OCI-LY1 (cell line): ENCODE data around the gene UBE2R2.

Source experiments
- CTCF ChIP-seq: fragments of 200-600 bp; sonication (generic), shearing (Covaris generic); IDR thresholded peaks from 2 replicates; pipeline ENCODE4 v1.5.1; 2017; ENCODE audit warnings: mild to moderate bottlenecking, antibody characterized with exemption, low read length, moderate library complexity, mixed read lengths
- EZH2 ChIP-seq: fragments of 200-600 bp; sonication (generic), shearing (Covaris generic); IDR thresholded peaks from 2 replicates; pipeline ENCODE4 v1.8.0; 2017; ENCODE audit warnings: borderline replicate concordance, mixed run types, mild to moderate bottlenecking, antibody characterized with exemption, low read length, moderate library complexity, mixed read lengths

GRCh38 chr9:33800886-33801285 lies 16.1 kb upstream of the UBE2R2 start:
- no peak for TF ChIP-seq CTCF
- no peak for TF ChIP-seq EZH2
